WTC11 (cell line): ENCODE data around the gene PLIN5. TPM values are rescaled to one million over a fixed set of nuclear protein-coding genes. Genes with fewer than 3 reads are reported as not detected.
"Not testable (repeated sequence)": the region's sequence is repeated elsewhere in the genome, so short reads cannot be mapped to it uniquely, and the experiment has no call there.

Experiments
- ATAC-seq: fragments of 200-7000 bp; cut with Tn5 transposase; 2 replicates; pipeline ENCODE4 v1.10.0; 2021; ENCODE audit warnings: mild to moderate bottlenecking, moderate library complexity
- CTCF ChIA-PET: fragments of 300-600 bp; sonication (Branson Sonifier 250); formaldehyde crosslinking; loops from one replicate; lab custom pipeline; 2021; ENCODE audit warnings: antibody characterized with exemption; lab: Charles Lee
- POLR2A ChIA-PET: fragments of 350-600 bp; sonication (Branson Sonifier 250); formaldehyde crosslinking; loops from one replicate; lab custom pipeline; 2021; ENCODE audit warnings: antibody characterized with exemption; lab: Charles Lee
- DNase-seq: peaks from one replicate; pipeline ENCODE4 v3.0.0; 2021; ENCODE audit warnings: low spot score
- H3K27ac Mint-ChIP-seq: 2 replicates; pipeline ENCODE4 v1.8.0; 2021; ENCODE audit warnings: mixed read lengths
- H3K27me3 Mint-ChIP-seq: 2 replicates; pipeline ENCODE4 v1.8.0; 2021; ENCODE audit warnings: low read depth, mild to moderate bottlenecking, moderate library complexity, mixed read lengths
- H3K36me3 Mint-ChIP-seq: 2 replicates; pipeline ENCODE4 v1.8.0; 2021; ENCODE audit warnings: mixed read lengths
- H3K4me1 Mint-ChIP-seq: 2 replicates; pipeline ENCODE4 v1.8.0; 2022; ENCODE audit warnings: mixed read lengths
- H3K4me3 Mint-ChIP-seq: 2 replicates; pipeline ENCODE4 v1.8.0; 2021; ENCODE audit warnings: mild to moderate bottlenecking, moderate library complexity, mixed read lengths
- H3K9me3 Mint-ChIP-seq: 2 replicates; pipeline ENCODE4 v1.8.0; 2021; ENCODE audit warnings: mixed read lengths
- ESRRA ChIP-seq: sonication (generic); formaldehyde crosslinking; IDR thresholded peaks from 2 replicates; pipeline ENCODE4 v1.8.1; 2022; ENCODE audit warnings: mild to moderate bottlenecking, missing genetic modification reagents, borderline replicate concordance
- FOXK1 ChIP-seq: sonication (generic); formaldehyde crosslinking; IDR thresholded peaks from 2 replicates; pipeline ENCODE4 v1.8.0; 2022; ENCODE audit warnings: mild to moderate bottlenecking, moderate library complexity, missing genetic modification reagents
- GRHL2 ChIP-seq: fragments of 250-450 bp; sonication (Bioruptor Pico); IDR thresholded peaks from 2 replicates; pipeline ENCODE4 v1.8.0; 2022; ENCODE audit warnings: mild to moderate bottlenecking, moderate library complexity; ENCODE audit not compliant: insufficient replicate concordance, severe bottlenecking
- HMGXB4 ChIP-seq: sonication (generic); formaldehyde crosslinking; IDR thresholded peaks from 2 replicates; pipeline ENCODE4 v1.8.1; 2023; ENCODE audit warnings: mild to moderate bottlenecking, moderate library complexity, missing genetic modification reagents
- KAT7 ChIP-seq: sonication (generic); formaldehyde crosslinking; IDR thresholded peaks from 2 replicates; pipeline ENCODE4 v1.8.1; 2023; ENCODE audit warnings: missing genetic modification reagents, mild to moderate bottlenecking, borderline replicate concordance
- MLX ChIP-seq: sonication (generic); formaldehyde crosslinking; IDR thresholded peaks from 2 replicates; pipeline ENCODE4 v1.8.1; 2023; ENCODE audit warnings: mild to moderate bottlenecking, missing genetic modification reagents, moderate library complexity
- MYBL2 ChIP-seq: sonication (generic); formaldehyde crosslinking; IDR thresholded peaks from 2 replicates; pipeline ENCODE4 v1.8.1; 2023; ENCODE audit warnings: mild to moderate bottlenecking, moderate library complexity, missing genetic modification reagents
- NR1H2 ChIP-seq: sonication (generic); formaldehyde crosslinking; IDR thresholded peaks from 2 replicates; pipeline ENCODE4 v1.9.0; 2021; ENCODE audit warnings: mild to moderate bottlenecking, moderate library complexity, missing genetic modification reagents
- PRDM15 ChIP-seq: sonication (generic); formaldehyde crosslinking; IDR thresholded peaks from 2 replicates; pipeline ENCODE4 v1.8.0; 2022; ENCODE audit warnings: missing genetic modification reagents
- RORB ChIP-seq: fragments of 250-450 bp; sonication (Bioruptor Pico); IDR thresholded peaks from 2 replicates; pipeline ENCODE4 v1.9.0; 2021; ENCODE audit warnings: mild to moderate bottlenecking
- USF1 ChIP-seq: sonication (generic); formaldehyde crosslinking; IDR thresholded peaks from 2 replicates; pipeline ENCODE4 v1.8.0; 2022; ENCODE audit warnings: mild to moderate bottlenecking, missing genetic modification reagents
- USF2 ChIP-seq: sonication (generic); formaldehyde crosslinking; IDR thresholded peaks from 2 replicates; pipeline ENCODE4 v1.8.1; 2023; ENCODE audit warnings: mild to moderate bottlenecking, missing genetic modification reagents, moderate library complexity
- total RNA-seq: library from RNA; stranded (reverse); gene quantifications from 3 replicates; pipeline ENCODE4 v1.2.3, GENCODE V29; 2021

Gene PLIN5
- total RNA-seq, 1 experiment from 2014 or later, result 3.9 TPM

- Mint-ChIP-seq H3K27me3 (no peaks in the 10 kb centered on the region), H3K4me1 (peaks cover 2% of the 10 kb centered on the region; the same call in 1 of the 2 replicates), H3K9me3 (no peaks in the 10 kb centered on the region), H3K36me3 (no peaks in the 10 kb centered on the region), H3K27ac (no peak overlapping the region), H3K4me3 (no peak overlapping the region)
- TF ChIP-seq USF2 (no peak), USF1 (no peak), KAT7 (CRISPR knock-in tag) (no peak), PRDM15 (CRISPR knock-in tag) (no peak), ESRRA (CRISPR knock-in tag) (no peak), FOXK1 (CRISPR knock-in tag) (no peak), HMGXB4 (no peak), NR1H2 (CRISPR knock-in tag) (no peak), RORB (CRISPR knock-in tag) (no peak), MYBL2 (CRISPR knock-in tag) (no peak), GRHL2 (no peak), MLX (no peak)
- DNase-seq (no peak), ATAC-seq (no peak)
- CTCF ChIA-PET, result interaction anchor here (0.7 to 14.6 kb wide), 25 partner anchors 8 to 85 kb away, joined by 3 to 217 read pairs (median 9); partner anchors contain the start of genes PLIN4 and PLIN5
- POLR2A ChIA-PET, result no interaction called here
Measured at GRCh38 chr19:4566402-4567051, 31.5 kb upstream of the PLIN5 start.

GRCh38 chr19:4563562-4563961, 28.5 kb upstream of the PLIN5 start:
- H3K4me1 Mint-ChIP-seq, CTCF ChIA-PET, ATAC-seq, H3K4me3 Mint-ChIP-seq, H3K9me3 Mint-ChIP-seq, H3K27ac Mint-ChIP-seq, DNase-seq, H3K27me3 Mint-ChIP-seq, H3K36me3 Mint-ChIP-seq: not testable (repeated sequence)
- POLR2A ChIA-PET, result interaction anchor here (0.6 kb wide), 1 partner anchor 227 kb away, joined by 4 read pairs; no protein-coding TSS in a partner anchor

- H3K27ac Mint-ChIP-seq, ATAC-seq, H3K36me3 Mint-ChIP-seq, H3K4me1 Mint-ChIP-seq, H3K4me3 Mint-ChIP-seq, H3K27me3 Mint-ChIP-seq, POLR2A ChIA-PET, H3K9me3 Mint-ChIP-seq, DNase-seq: not testable (repeated sequence)
- CTCF ChIA-PET, result interaction anchor here (0.6 to 1.4 kb wide), 3 partner anchors 18 to 162 kb away, joined by 3 read pairs; no protein-coding TSS in a partner anchor
Measured at GRCh38 chr19:4562085-4562484, 27.1 kb upstream of the PLIN5 start.
